PFSK-1 (cell line): Measurements from ENCODE around the gene CHIT1.

Source experiments
- FOXP2 ChIP-seq: optimal IDR thresholded peaks from 2 replicates; pipeline ENCODE3; 2011; ENCODE audit warnings: borderline replicate concordance, control low read depth, inconsistent platforms; ENCODE audit not compliant: insufficient read depth; ENCODE audit errors: extremely low read length, extremely low read depth
- POLR2AphosphoS5 ChIP-seq: IDR thresholded peaks from 2 replicates; pipeline ENCODE4 v1.6.1; 2012; ENCODE audit warnings: low read depth, mild to moderate bottlenecking, control low read depth, low read length, moderate library complexity
- REST ChIP-seq, 2 experiments: IDR thresholded peaks; 2 replicates each; pipeline versions ENCODE4 v1.6.1 to v1.8.0; 2011 to 2012; ENCODE audit warnings: low read depth in 2 of 2, low read length in 2 of 2, control low read depth in 1 of 2, inconsistent platforms in 1 of 2, mild to moderate bottlenecking in 1 of 2, moderate library complexity in 1 of 2; ENCODE audit not compliant: insufficient read depth in 1 of 2
- SIN3A ChIP-seq: IDR thresholded peaks from 2 replicates; pipeline ENCODE4 v1.6.1; 2012; ENCODE audit warnings: mild to moderate bottlenecking, low read length, moderate library complexity, borderline replicate concordance; ENCODE audit not compliant: insufficient read depth
- TAF1 ChIP-seq: IDR thresholded peaks from 2 replicates; pipeline ENCODE4 v1.6.1; 2012; ENCODE audit warnings: low read length, control low read depth, borderline replicate concordance; ENCODE audit not compliant: insufficient read depth

Gene CHIT1

GRCh38 chr1:203269654-203270020, 40.2 kb upstream of the CHIT1 start:
- TF ChIP-seq POLR2AphosphoS5 (no peak), FOXP2 (no peak), REST (IDR thresholded peaks at IDR 0.05; ENCODE audit: insufficient read depth in 1 of 2, low read depth in 2 of 2, low read length in 2 of 2) (no peak), SIN3A (no peak)

- TF ChIP-seq REST (IDR thresholded peaks at IDR 0.05; ENCODE audit: insufficient read depth in 1 of 2, low read depth in 2 of 2, low read length in 2 of 2) (no peak), FOXP2 (no peak), TAF1 (no peak), POLR2AphosphoS5 (no peak), SIN3A (no peak)
These were observed 39.6 kb upstream of the CHIT1 start for GRCh38 chr1:203268901-203269653.

- TF ChIP-seq SIN3A: no peak
- no peak for TF ChIP-seq TAF1
- TF ChIP-seq FOXP2: no peak
- no peak for TF ChIP-seq POLR2AphosphoS5
- TF ChIP-seq REST (IDR thresholded peaks at IDR 0.05; ENCODE audit: insufficient read depth in 1 of 2, low read depth in 2 of 2, low read length in 2 of 2): no peak
These were observed 38.4 kb upstream of the CHIT1 start for GRCh38 chr1:203267912-203268311.

GRCh38 chr1:203267347-203267846, 37.9 kb upstream of the CHIT1 start:
- TF ChIP-seq SIN3A: no peak
- no peak for TF ChIP-seq REST (IDR thresholded peaks at IDR 0.05; ENCODE audit: insufficient read depth in 1 of 2, low read depth in 2 of 2, low read length in 2 of 2)
- TF ChIP-seq POLR2AphosphoS5: no peak
- TF ChIP-seq TAF1: no peak
- TF ChIP-seq FOXP2: no peak

- TF ChIP-seq FOXP2: no peak
- TF ChIP-seq REST (IDR thresholded peaks at IDR 0.05; ENCODE audit: insufficient read depth in 1 of 2, low read depth in 2 of 2, low read length in 2 of 2): no peak
- no peak for TF ChIP-seq SIN3A
- no peak for TF ChIP-seq TAF1
- TF ChIP-seq POLR2AphosphoS5: no peak
These were observed 36.1 kb upstream of the CHIT1 start for GRCh38 chr1:203265541-203265940.
